ENCODE data around the gene PGAP3.

Gene PGAP3

GRCh38 chr17:39687546-39688474 lies at the start of gene PGAP3:
TSS of gene PGAP3 (minus strand) at chr17:39688057. CDS start at chr17:39688014, 43 bp downstream.
- H3K36me3 ChIP-seq (ENCODE audit: control insufficient read depth, insufficient read depth, low read length) = no peaks in the 10 kb centered on the region
- TF ChIP-seq, protein P1, sequence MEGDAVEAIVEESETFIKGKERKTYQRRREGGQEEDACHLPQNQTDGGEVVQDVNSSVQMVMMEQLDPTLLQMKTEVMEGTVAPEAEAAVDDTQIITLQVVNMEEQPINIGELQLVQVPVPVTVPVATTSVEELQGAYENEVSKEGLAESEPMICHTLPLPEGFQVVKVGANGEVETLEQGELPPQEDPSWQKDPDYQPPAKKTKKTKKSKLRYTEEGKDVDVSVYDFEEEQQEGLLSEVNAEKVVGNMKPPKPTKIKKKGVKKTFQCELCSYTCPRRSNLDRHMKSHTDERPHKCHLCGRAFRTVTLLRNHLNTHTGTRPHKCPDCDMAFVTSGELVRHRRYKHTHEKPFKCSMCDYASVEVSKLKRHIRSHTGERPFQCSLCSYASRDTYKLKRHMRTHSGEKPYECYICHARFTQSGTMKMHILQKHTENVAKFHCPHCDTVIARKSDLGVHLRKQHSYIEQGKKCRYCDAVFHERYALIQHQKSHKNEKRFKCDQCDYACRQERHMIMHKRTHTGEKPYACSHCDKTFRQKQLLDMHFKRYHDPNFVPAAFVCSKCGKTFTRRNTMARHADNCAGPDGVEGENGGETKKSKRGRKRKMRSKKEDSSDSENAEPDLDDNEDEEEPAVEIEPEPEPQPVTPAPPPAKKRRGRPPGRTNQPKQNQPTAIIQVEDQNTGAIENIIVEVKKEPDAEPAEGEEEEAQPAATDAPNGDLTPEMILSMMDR (IDR thresholded peaks at IDR 0.05) = peak; percentile 16
- peaks cover 8% of the 10 kb centered on the region for H3K4me1 ChIP-seq

GRCh38 chr17:39737206-39737759 lies 49.4 kb upstream of the PGAP3 start:
- TF ChIP-seq, protein P1 (IDR thresholded peaks at IDR 0.05) = no peak
- Histone ChIP-seq H2AFZ (peak overlapping the region; percentile 91), H3K36me3 (ENCODE audit: control insufficient read depth, insufficient read depth, low read length) (no peaks in the 10 kb centered on the region), H3K27ac (peak overlapping the region; percentile 95), H3K79me2 (no peaks in the 10 kb centered on the region), H3K4me2 (ENCODE audit: low read length) (peak overlapping the region; percentile 99), H3K27me3 (ENCODE audit: control insufficient read depth, insufficient read depth, low read length) (no peaks in the 10 kb centered on the region), H3K4me1 (peaks cover 4% of the 10 kb centered on the region), H3K9ac (no peak overlapping the region), H3K4me3 (ENCODE audit: low read depth, low read length) (peak overlapping the region; percentile 87), H3K9me3 (ENCODE audit: control insufficient read depth, low read length) (no peaks in the 10 kb centered on the region)

More at GRCh38 chr17:39687546-39688474, at the start of gene PGAP3:
- Histone ChIP-seq H3K79me2 (no peaks in the 10 kb centered on the region), H3K27ac (peak within 1 kb of the TSS; percentile 97), H3K9ac (peak within 1 kb of the TSS; percentile 61), H3K9me3 (ENCODE audit: control insufficient read depth, low read length) (no peaks in the 10 kb centered on the region), H3K27me3 (ENCODE audit: control insufficient read depth, insufficient read depth, low read length) (no peaks in the 10 kb centered on the region), H3K4me2 (ENCODE audit: low read length) (peak within 1 kb of the TSS; percentile 93), H3K4me3 (ENCODE audit: low read depth, low read length) (peak within 1 kb of the TSS; percentile 100), H2AFZ (peak within 1 kb of the TSS; percentile 98)

DNA sequence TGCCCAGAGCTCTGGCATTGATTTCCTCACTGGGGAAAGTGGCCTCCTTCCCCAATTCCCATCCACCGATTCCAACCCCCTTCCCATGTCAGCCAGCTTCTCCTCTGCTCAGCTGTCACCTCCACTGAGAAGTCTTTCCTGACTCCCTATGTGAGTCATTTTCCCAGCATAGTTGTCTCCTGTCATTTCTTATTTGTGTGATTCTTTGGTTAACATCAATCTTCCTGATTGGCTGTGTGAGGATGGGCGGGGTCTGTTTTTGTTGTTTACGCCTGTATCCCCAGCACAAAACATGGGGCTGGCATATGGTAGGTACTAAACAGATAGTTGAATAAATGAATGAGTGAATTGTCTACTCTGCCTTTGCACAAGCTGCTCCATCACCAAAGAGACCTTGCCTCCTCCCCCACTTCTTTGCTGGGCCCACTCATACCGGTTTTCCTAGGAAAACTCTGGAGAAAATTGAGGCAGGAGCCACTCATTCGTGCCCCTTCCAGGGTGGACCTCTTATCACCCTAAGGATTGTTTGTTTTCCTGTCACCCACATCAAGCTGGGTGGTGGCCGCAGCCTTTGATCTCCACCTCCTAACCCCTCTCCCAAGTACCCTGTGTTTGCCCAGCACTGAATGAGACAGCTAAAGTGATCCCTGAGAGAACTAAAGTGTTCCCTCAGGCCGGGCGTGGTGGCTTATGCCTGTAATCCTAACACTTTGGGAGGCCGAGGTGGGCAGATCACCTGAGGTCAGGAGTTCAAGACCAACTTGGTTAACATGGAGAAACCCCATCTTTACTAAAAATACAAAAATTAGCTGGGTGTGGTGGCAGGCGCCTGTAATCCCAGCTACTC lies 48.7 kb upstream of the PGAP3 start:
- H3K27ac ChIP-seq = no peak overlapping the region
- H3K9me3 ChIP-seq (ENCODE audit: control insufficient read depth, low read length) = no peaks in the 10 kb centered on the region
- peaks cover 4% of the 10 kb centered on the region for H3K4me1 ChIP-seq
- H3K9ac ChIP-seq = no peak overlapping the region
- no peak overlapping the region for H2AFZ ChIP-seq
- no peak overlapping the region for H3K4me2 ChIP-seq (ENCODE audit: low read length)
- H3K4me3 ChIP-seq (ENCODE audit: low read depth, low read length) = no peak overlapping the region
- TF ChIP-seq, protein P1 (IDR thresholded peaks at IDR 0.05) = no peak
- H3K79me2 ChIP-seq = no peaks in the 10 kb centered on the region
- H3K36me3 ChIP-seq (ENCODE audit: control insufficient read depth, insufficient read depth, low read length) = no peaks in the 10 kb centered on the region
- H3K27me3 ChIP-seq (ENCODE audit: control insufficient read depth, insufficient read depth, low read length) = no peaks in the 10 kb centered on the region

DNA sequence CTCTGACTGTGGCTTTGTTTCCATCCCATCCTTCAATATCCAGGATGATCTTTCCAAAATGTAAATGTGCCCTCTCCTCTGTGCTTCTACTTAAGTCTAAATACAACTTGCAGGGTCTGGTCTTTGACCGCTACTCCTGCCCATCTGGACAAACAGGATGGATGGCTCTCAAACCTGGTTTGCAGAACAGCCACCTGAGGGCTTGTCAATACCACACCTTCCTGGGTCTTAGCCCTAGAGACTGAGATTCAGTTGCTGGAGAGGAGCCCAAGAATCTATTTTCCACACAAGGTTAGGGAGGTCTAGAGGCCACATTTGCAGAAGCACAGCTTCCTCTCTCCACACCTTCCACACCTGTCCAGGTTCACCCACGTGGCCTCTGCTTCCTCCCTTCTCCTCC lies 48.0 kb upstream of the PGAP3 start:
- no peaks in the 10 kb centered on the region for H3K27me3 ChIP-seq (ENCODE audit: control insufficient read depth, insufficient read depth, low read length)
- no peak overlapping the region for H3K4me3 ChIP-seq (ENCODE audit: low read depth, low read length)
- TF ChIP-seq, protein P1 (IDR thresholded peaks at IDR 0.05) = no peak

More for the DNA sequence above, 48.0 kb upstream of the PGAP3 start:
- Histone ChIP-seq H3K9ac (no peak overlapping the region), H3K79me2 (no peaks in the 10 kb centered on the region), H3K4me1 (peaks cover 4% of the 10 kb centered on the region), H3K9me3 (ENCODE audit: control insufficient read depth, low read length) (no peaks in the 10 kb centered on the region), H3K27ac (no peak overlapping the region), H3K4me2 (ENCODE audit: low read length) (no peak overlapping the region), H2AFZ (no peak overlapping the region), H3K36me3 (ENCODE audit: control insufficient read depth, insufficient read depth, low read length) (no peaks in the 10 kb centered on the region)

Data from parathyroid adenoma (tissue), 2 donors.